PC-3 (cell line): ENCODE measurements around the gene GFY.

ENCODE experiments used
- EZH2 ChIP-seq: fragments of 300-600 bp; sonication (generic); IDR thresholded peaks from one replicate; pipeline ENCODE4 v1.6.1; 2017; ENCODE audit warnings: antibody characterized with exemption, mild to moderate bottlenecking, low read length; ENCODE audit not compliant: unreplicated experiment
- EZH2phosphoT487 ChIP-seq: fragments of 300-600 bp; sonication (generic); IDR thresholded peaks from 2 replicates; pipeline ENCODE4 v1.6.1; 2018; ENCODE audit warnings: mild to moderate bottlenecking, antibody characterized with exemption, low read length, borderline replicate concordance
- TF ChIP-seq, protein P1 (sequence below): fragments of 300-600 bp; sonication (generic); conservative IDR thresholded peaks from 2 replicates; pipeline ENCODE4 v1.5.1; 2017; ENCODE audit warnings: antibody characterized with exemption, low read depth, mild to moderate bottlenecking, low read length

GRCh38 chr19:49407079-49407478 lies 18.1 kb upstream of the GFY start:
- TF ChIP-seq EZH2 (no peak), EZH2phosphoT487 (no peak)
- TF ChIP-seq, protein P1, sequence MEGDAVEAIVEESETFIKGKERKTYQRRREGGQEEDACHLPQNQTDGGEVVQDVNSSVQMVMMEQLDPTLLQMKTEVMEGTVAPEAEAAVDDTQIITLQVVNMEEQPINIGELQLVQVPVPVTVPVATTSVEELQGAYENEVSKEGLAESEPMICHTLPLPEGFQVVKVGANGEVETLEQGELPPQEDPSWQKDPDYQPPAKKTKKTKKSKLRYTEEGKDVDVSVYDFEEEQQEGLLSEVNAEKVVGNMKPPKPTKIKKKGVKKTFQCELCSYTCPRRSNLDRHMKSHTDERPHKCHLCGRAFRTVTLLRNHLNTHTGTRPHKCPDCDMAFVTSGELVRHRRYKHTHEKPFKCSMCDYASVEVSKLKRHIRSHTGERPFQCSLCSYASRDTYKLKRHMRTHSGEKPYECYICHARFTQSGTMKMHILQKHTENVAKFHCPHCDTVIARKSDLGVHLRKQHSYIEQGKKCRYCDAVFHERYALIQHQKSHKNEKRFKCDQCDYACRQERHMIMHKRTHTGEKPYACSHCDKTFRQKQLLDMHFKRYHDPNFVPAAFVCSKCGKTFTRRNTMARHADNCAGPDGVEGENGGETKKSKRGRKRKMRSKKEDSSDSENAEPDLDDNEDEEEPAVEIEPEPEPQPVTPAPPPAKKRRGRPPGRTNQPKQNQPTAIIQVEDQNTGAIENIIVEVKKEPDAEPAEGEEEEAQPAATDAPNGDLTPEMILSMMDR = no peak
